Measurements from ENCODE around the gene GPX4. TPM values are rescaled to one million over a fixed set of nuclear protein-coding genes. Genes with fewer than 3 reads are reported as not detected.

GPX4 gene
- total and polyA plus RNA-seq, 9 of the 15 experiments (the other 6 are each of a cell fraction or from before 2014, with no cell fraction given), result 61.4 to 661 (median 349) TPM

DNA sequence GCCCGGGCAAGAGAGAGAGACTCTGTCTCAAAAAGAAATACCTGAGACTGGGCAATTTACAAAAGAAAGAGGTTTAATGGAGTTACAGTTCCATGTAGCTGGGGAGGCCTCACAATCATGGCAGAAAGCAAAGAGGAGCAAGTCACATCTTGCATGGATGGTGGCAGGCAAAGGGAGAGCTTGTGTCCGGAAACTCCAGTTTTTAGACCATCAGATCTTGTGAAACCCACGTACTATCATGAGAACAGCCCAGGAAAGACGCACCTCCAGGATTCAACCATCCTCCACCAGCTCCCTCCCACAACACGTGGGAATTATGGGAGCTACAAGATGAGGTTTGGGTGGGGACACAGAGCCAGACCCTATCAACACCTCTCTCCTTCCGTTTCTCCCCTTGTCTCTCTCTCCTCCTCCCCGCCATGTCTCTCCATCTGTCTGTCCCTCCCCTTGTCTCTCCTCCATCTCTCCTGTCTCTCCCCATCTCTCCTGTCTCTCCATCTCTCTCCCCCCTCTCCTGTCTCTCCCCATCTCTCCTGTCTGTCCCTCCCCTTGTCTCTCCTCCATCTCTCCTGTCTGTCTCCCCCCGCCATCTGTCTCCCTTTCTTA, 18.6 kb upstream of the GPX4 start (continued):
- TF ChIP-seq, protein P1, sequence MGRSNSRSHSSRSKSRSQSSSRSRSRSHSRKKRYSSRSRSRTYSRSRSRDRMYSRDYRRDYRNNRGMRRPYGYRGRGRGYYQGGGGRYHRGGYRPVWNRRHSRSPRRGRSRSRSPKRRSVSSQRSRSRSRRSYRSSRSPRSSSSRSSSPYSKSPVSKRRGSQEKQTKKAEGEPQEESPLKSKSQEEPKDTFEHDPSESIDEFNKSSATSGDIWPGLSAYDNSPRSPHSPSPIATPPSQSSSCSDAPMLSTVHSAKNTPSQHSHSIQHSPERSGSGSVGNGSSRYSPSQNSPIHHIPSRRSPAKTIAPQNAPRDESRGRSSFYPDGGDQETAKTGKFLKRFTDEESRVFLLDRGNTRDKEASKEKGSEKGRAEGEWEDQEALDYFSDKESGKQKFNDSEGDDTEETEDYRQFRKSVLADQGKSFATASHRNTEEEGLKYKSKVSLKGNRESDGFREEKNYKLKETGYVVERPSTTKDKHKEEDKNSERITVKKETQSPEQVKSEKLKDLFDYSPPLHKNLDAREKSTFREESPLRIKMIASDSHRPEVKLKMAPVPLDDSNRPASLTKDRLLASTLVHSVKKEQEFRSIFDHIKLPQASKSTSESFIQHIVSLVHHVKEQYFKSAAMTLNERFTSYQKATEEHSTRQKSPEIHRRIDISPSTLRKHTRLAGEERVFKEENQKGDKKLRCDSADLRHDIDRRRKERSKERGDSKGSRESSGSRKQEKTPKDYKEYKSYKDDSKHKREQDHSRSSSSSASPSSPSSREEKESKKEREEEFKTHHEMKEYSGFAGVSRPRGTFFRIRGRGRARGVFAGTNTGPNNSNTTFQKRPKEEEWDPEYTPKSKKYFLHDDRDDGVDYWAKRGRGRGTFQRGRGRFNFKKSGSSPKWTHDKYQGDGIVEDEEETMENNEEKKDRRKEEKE (IDR thresholded peaks at IDR 0.05; ENCODE audit: borderline replicate concordance in 1 of 2, control insufficient read depth in 1 of 2, low read depth in 2 of 2, low read length in 1 of 2), result 0 out of 4 replicates have a peak, but pooled peaks of 1 of the 2 experiments have one; percentile 14
- peak; percentile 95 for TF ChIP-seq ELF4 (CRISPR knock-in tag; IDR thresholded peaks at IDR 0.05)
- no peak for TF ChIP-seq SPI1 (IDR thresholded peaks at IDR 0.05; ENCODE audit: borderline replicate concordance, low read depth, low read length)
- TF ChIP-seq, protein P2, sequence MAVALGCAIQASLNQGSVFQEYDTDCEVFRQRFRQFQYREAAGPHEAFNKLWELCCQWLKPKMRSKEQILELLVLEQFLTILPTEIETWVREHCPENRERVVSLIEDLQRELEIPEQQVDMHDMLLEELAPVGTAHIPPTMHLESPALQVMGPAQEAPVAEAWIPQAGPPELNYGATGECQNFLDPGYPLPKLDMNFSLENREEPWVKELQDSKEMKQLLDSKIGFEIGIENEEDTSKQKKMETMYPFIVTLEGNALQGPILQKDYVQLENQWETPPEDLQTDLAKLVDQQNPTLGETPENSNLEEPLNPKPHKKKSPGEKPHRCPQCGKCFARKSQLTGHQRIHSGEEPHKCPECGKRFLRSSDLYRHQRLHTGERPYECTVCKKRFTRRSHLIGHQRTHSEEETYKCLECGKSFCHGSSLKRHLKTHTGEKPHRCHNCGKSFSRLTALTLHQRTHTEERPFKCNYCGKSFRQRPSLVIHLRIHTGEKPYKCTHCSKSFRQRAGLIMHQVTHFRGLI (CRISPR knock-in tag; IDR thresholded peaks at IDR 0.05), result no peak
- peak; percentile 49 for TF ChIP-seq ARHGAP35 (IDR thresholded peaks at IDR 0.05; ENCODE audit: partially characterized antibody)
- no peak for TF ChIP-seq GABPB1 (CRISPR knock-in tag; IDR thresholded peaks at IDR 0.05)
- TF ChIP-seq POLR2A (conservative IDR thresholded peaks at IDR 0.05), result peak; percentile 81
- TF ChIP-seq, protein P3, sequence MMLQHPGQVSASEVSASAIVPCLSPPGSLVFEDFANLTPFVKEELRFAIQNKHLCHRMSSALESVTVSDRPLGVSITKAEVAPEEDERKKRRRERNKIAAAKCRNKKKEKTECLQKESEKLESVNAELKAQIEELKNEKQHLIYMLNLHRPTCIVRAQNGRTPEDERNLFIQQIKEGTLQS (IDR thresholded peaks at IDR 0.05), result no peak
- TF ChIP-seq, protein P3 (CRISPR knock-in tag; conservative IDR thresholded peaks at IDR 0.05), result no peak
- TF ChIP-seq OTX1 (CRISPR knock-in tag; IDR thresholded peaks at IDR 0.05), result peak; percentile 92
- TF ChIP-seq MTA1 (IDR thresholded peaks at IDR 0.05; ENCODE audit: borderline replicate concordance), result no peak
- TF ChIP-seq, protein P4, sequence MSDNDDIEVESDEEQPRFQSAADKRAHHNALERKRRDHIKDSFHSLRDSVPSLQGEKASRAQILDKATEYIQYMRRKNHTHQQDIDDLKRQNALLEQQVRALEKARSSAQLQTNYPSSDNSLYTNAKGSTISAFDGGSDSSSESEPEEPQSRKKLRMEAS (CRISPR knock-in tag; IDR thresholded peaks at IDR 0.05), result no peak
- TF ChIP-seq, protein P5, sequence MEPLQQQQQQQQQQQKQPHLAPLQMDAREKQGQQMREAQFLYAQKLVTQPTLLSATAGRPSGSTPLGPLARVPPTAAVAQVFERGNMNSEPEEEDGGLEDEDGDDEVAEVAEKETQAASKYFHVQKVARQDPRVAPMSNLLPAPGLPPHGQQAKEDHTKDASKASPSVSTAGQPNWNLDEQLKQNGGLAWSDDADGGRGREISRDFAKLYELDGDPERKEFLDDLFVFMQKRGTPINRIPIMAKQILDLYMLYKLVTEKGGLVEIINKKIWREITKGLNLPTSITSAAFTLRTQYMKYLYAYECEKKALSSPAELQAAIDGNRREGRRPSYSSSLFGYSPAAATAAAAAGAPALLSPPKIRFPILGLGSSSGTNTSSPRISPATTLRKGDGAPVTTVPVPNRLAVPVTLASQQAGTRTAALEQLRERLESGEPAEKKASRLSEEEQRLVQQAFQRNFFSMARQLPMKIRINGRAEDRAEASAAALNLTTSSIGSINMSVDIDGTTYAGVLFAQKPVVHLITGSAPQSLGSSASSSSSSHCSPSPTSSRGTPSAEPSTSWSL (CRISPR knock-in tag; IDR thresholded peaks at IDR 0.05; ENCODE audit: borderline replicate concordance), result no peak
- no peak for TF ChIP-seq RFX7 (CRISPR knock-in tag; IDR thresholded peaks at IDR 0.05)
- TF ChIP-seq DNMT1 (IDR thresholded peaks at IDR 0.05), result 0 out of 2 replicates have a peak, but pooled peaks have one; percentile 52
- TF ChIP-seq LCOR (CRISPR knock-in tag; IDR thresholded peaks at IDR 0.05), result no peak
- TF ChIP-seq ZNF263 (CRISPR knock-in tag; IDR thresholded peaks at IDR 0.05; ENCODE audit: borderline replicate concordance), result no peak
- TF ChIP-seq CBX3 (IDR thresholded peaks at IDR 0.05; ENCODE audit: borderline replicate concordance in 1 of 2, low read length in 2 of 2), result no peak
- TF ChIP-seq ZNF436 (CRISPR knock-in tag; IDR thresholded peaks at IDR 0.05), result no peak
